IPS-20b (cell line): ENCODE results near the gene ACSS3.
A peak's percentile ranks its signal among the peaks of the same experiment; 100 is the strongest.

Experiments used
- H3K27ac ChIP-seq: one replicate; pipeline ENCODE4 v1.5.1; 2013; ENCODE audit warnings: low read length
- H3K27me3 ChIP-seq: 2 replicates; pipeline ENCODE4 v1.6.1; 2013; ENCODE audit warnings: mild to moderate bottlenecking, low read length, inconsistent platforms; ENCODE audit not compliant: insufficient read depth
- H3K36me3 ChIP-seq: 2 replicates; pipeline ENCODE4 v1.6.1; 2013; ENCODE audit warnings: low read depth, mild to moderate bottlenecking, inconsistent platforms, low read length, moderate library complexity; ENCODE audit not compliant: insufficient read depth
- H3K4me1 ChIP-seq: 2 replicates; pipeline ENCODE4 v1.6.1; 2013; ENCODE audit warnings: mild to moderate bottlenecking, control low read depth, inconsistent platforms, low read length, moderate library complexity; ENCODE audit not compliant: insufficient read depth
- H3K4me3 ChIP-seq: 2 replicates; pipeline ENCODE4 v1.5.1; 2013; ENCODE audit warnings: mild to moderate bottlenecking, low read length, inconsistent platforms
- H3K9ac ChIP-seq: 2 replicates; pipeline ENCODE4 v1.6.1; 2013; ENCODE audit warnings: low read depth, mild to moderate bottlenecking, inconsistent platforms, low read length, moderate library complexity
- H3K9me3 ChIP-seq: 2 replicates; pipeline ENCODE4 v1.6.1; 2013; ENCODE audit warnings: mild to moderate bottlenecking, low read depth, low read length, inconsistent platforms; ENCODE audit not compliant: insufficient read depth

The ACSS3 gene

DNA sequence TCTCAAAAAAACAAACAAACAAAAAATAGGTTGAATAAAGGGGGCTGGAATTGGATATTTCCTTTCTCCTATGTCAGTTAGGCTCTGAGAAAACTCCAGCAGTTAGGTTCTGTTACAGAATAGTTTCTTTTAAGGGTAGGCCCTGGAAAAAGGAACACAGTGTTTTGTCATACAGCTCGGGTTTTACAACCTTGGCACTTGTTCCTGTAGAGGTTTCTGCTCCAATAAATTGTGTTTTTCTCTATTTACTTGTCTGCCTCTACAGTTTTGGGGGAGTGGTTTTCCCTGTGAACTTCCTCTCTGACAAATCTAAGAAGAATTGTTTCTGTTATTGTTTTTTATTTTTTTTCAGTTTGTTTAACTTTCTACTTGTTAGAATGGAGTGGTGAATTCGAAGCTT lies 167.6 kb downstream of the ACSS3 start:
- H3K27ac ChIP-seq, result no peak overlapping the region
- no peaks in the 10 kb centered on the region for H3K9me3 ChIP-seq
- no peaks in the 10 kb centered on the region for H3K27me3 ChIP-seq
- H3K4me3 ChIP-seq, result no peak overlapping the region
- H3K4me1 ChIP-seq, result no peaks in the 10 kb centered on the region; the same call in 1 of the 2 replicates
- H3K9ac ChIP-seq, result no peak overlapping the region
- no peaks in the 10 kb centered on the region for H3K36me3 ChIP-seq

DNA sequence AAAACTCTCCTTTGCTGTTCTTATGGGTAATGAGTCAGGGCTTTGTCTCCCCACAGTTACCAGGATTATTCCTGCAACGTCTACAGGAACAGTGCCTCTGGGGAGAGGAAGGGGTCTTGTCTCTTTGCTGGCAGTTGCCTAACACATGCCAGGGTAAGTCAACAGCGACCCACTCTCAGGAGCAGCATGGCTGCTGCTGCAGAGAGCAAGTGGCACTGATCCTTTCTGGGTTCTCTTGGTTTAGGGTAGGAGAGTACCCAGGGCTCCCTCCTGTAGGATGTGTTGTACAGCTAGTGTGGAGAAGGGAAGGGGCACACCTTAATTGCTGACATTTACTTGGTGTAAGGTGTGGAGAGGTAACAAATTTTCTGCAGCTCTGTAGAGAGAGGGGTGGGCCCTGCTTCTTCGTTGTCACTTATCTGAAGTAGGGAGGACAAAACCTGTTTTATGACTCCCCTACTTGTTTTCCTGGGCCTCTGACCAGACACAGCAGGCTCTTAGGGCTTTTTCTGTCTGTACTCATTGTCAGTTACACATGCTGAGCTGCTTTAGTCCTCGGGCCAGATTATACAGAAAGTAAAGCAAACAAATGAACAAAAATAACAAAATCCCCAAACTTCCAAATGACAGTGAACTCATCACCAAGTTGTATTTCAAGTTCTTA lies 168.2 kb downstream of the ACSS3 start:
- Histone ChIP-seq H3K4me1 (no peaks in the 10 kb centered on the region; the same call in 1 of the 2 replicates), H3K27ac (no peak overlapping the region), H3K27me3 (no peaks in the 10 kb centered on the region), H3K36me3 (no peaks in the 10 kb centered on the region), H3K9ac (0 out of 2 replicates have a peak overlapping the region, but pooled peaks have one; percentile 11), H3K9me3 (no peaks in the 10 kb centered on the region), H3K4me3 (no peak overlapping the region)

DNA sequence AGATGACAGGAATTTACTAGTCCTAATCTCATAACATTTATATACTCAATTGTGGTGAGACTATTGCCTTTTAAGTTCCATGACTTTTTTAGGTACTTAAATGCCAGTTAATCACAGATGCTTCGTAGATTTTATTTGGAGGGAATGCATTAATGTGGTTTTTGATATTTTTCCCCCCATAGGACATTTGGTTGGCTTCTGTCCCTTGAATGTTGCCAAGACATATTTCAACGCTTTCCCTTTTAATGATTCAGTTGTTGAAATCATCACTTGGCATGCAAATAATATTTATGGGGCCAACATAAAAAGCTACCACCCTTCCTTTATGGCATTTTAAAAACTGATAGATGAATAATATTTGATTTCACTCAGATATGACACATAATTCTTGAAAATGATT lies 172.1 kb downstream of the ACSS3 start:
- H3K9ac ChIP-seq, result no peak overlapping the region
- no peaks in the 10 kb centered on the region for H3K27me3 ChIP-seq
- no peaks in the 10 kb centered on the region; the same call in 1 of the 2 replicates for H3K4me1 ChIP-seq
- no peak overlapping the region for H3K4me3 ChIP-seq
- H3K36me3 ChIP-seq, result no peaks in the 10 kb centered on the region
- no peak overlapping the region for H3K27ac ChIP-seq
- no peaks in the 10 kb centered on the region for H3K9me3 ChIP-seq

DNA sequence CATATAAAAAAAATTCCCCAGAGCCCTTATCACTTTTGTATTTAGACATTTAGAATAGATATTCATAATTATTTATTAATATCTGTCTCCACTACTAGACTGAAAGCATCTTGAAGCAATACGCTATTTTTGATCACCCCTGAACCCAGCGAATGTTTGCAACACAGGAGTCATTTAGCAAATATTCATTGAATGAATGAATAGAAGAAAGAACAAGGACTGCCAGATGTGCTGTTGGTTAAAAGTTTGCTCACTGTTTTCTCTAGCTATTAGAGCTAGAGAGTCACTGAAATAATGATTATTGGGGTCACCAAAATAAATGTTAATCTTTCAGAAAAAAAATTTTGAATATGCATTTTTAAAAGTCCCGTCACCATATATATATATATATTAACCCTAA lies 174.3 kb downstream of the ACSS3 start:
- Histone ChIP-seq H3K27me3 (no peaks in the 10 kb centered on the region), H3K9me3 (no peaks in the 10 kb centered on the region), H3K4me3 (no peak overlapping the region), H3K36me3 (no peaks in the 10 kb centered on the region), H3K27ac (no peak overlapping the region), H3K4me1 (peaks cover 6% of the 10 kb centered on the region; the same call in 1 of the 2 replicates), H3K9ac (no peak overlapping the region)

- no peaks in the 10 kb centered on the region for H3K36me3 ChIP-seq
- no peaks in the 10 kb centered on the region for H3K27me3 ChIP-seq
- H3K27ac ChIP-seq, result no peak overlapping the region
- no peak overlapping the region for H3K9ac ChIP-seq
- H3K4me3 ChIP-seq, result no peak overlapping the region
- H3K9me3 ChIP-seq, result no peaks in the 10 kb centered on the region
- H3K4me1 ChIP-seq, result peaks cover 6% of the 10 kb centered on the region; the same call in 1 of the 2 replicates
These were observed 175.5 kb downstream of the ACSS3 start for GRCh38 chr12:81253360-81253759.

DNA sequence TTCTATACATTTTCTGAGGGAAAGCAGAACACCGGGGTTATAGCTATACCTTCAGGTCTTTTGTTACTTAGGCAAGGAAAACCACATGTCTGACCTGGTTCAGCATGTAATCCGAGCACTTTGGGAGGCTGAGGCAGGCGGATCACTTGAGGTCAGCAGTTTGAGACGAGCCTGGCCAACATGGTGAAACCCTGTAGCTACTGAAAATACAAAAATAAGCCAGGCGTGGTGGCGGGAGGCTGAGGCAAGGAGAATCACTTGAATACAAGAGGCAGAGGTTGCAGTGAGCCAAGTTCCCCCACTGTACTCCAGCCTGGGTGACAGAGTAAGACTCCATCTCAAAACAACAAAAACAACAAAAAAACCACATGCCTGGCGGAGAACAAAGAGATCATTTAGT lies 177.6 kb downstream of the ACSS3 start:
- H3K27ac ChIP-seq, result no peak overlapping the region
- no peaks in the 10 kb centered on the region for H3K27me3 ChIP-seq
- H3K4me1 ChIP-seq, result peaks cover 6% of the 10 kb centered on the region; the same call in 1 of the 2 replicates
- no peaks in the 10 kb centered on the region for H3K9me3 ChIP-seq
- H3K36me3 ChIP-seq, result no peaks in the 10 kb centered on the region
- H3K9ac ChIP-seq, result peak overlapping the region; percentile 1; the same call in 1 of the 2 replicates
- H3K4me3 ChIP-seq, result no peak overlapping the region

DNA sequence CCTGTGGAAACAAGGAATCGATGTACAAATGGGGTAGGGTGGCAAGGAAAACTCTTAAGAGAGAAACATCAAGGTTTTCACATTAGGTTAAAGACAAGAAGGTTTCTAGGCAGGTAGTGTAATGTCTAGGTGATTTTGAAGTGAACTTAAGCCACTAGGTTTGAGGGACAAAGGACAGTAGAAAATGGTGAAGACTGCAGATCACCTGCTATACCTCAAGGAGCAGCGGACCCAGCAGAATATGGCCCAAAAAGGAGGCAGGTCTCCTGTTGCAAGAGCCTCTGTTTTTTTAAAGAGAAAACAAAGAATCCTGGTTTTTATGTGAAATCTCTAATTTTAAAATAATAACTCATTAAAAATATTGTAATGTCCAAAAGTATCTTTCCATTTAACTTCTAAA lies 178.1 kb downstream of the ACSS3 start:
- no peaks in the 10 kb centered on the region for H3K36me3 ChIP-seq
- peaks cover 6% of the 10 kb centered on the region; the same call in 1 of the 2 replicates for H3K4me1 ChIP-seq
- peak overlapping the region; percentile 1; the same call in 1 of the 2 replicates for H3K9ac ChIP-seq
- no peak overlapping the region for H3K4me3 ChIP-seq
- H3K9me3 ChIP-seq, result no peaks in the 10 kb centered on the region
- no peaks in the 10 kb centered on the region for H3K27me3 ChIP-seq
- H3K27ac ChIP-seq, result no peak overlapping the region

GRCh38 chr12:81257947-81258551 lies 180.2 kb downstream of the ACSS3 start:
- no peak overlapping the region for H3K4me3 ChIP-seq
- H3K4me1 ChIP-seq, result peaks cover 6% of the 10 kb centered on the region; the same call in 1 of the 2 replicates
- no peaks in the 10 kb centered on the region for H3K27me3 ChIP-seq
- H3K9me3 ChIP-seq, result no peaks in the 10 kb centered on the region
- H3K9ac ChIP-seq, result no peak overlapping the region
- no peaks in the 10 kb centered on the region for H3K36me3 ChIP-seq
- no peak overlapping the region for H3K27ac ChIP-seq

DNA sequence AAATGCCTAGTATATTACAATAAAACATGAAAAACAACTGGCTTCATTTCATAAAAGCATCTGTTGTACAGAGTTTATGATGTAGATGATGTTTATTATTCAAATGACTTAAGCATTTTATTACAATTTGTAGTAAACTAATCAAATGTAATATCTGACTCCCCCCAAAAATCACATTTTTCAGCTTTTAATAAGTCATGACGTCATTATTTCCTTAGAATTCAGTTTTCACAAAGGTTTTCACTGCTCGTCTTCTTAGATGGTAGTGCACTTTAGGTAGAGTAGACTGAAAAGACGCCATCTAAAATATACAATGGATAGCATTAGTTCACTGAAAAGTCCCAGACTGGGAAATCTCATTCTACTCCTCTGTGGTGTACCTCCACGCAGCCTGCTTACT lies 181.5 kb downstream of the ACSS3 start:
- Histone ChIP-seq H3K27ac (no peak overlapping the region), H3K4me1 (peaks cover 6% of the 10 kb centered on the region; the same call in 1 of the 2 replicates), H3K9ac (no peak overlapping the region)

GRCh38 chr12:81261508-81262207 lies 183.8 kb downstream of the ACSS3 start:
- no peak overlapping the region for H3K9ac ChIP-seq
- peaks cover 5% of the 10 kb centered on the region; the same call in 1 of the 2 replicates for H3K4me1 ChIP-seq
- H3K36me3 ChIP-seq, result no peaks in the 10 kb centered on the region
- no peak overlapping the region for H3K27ac ChIP-seq
- H3K4me3 ChIP-seq, result no peak overlapping the region
- no peaks in the 10 kb centered on the region for H3K9me3 ChIP-seq
- no peaks in the 10 kb centered on the region for H3K27me3 ChIP-seq

More for the DNA sequence above, 181.5 kb downstream of the ACSS3 start:
- no peaks in the 10 kb centered on the region for H3K27me3 ChIP-seq
- H3K36me3 ChIP-seq, result no peaks in the 10 kb centered on the region
- H3K4me3 ChIP-seq, result no peak overlapping the region
- no peaks in the 10 kb centered on the region for H3K9me3 ChIP-seq

DNA sequence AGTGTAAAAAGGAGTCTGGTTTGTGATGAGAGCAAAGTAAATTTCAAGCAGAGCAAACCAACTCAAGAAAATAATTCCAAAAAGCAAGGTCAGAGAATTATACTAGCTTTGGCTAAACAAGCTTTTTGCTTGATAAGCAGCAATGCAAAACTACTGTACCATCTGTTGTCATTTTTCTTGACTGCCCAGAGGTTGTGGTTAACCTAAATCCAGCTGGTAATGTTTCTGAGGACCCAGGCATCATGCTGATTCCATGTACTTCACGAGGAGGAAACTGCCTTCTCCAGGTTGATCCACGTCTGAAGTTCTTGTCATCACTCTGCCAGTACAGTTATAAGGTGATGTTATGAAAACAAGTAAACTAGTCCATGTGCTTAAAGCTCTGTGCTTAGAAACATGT lies 185.2 kb downstream of the ACSS3 start:
- no peak overlapping the region for H3K4me3 ChIP-seq
- no peaks in the 10 kb centered on the region for H3K9me3 ChIP-seq
- no peaks in the 10 kb centered on the region for H3K4me1 ChIP-seq
- no peaks in the 10 kb centered on the region for H3K27me3 ChIP-seq
- H3K27ac ChIP-seq, result no peak overlapping the region
- H3K36me3 ChIP-seq, result no peaks in the 10 kb centered on the region
- H3K9ac ChIP-seq, result no peak overlapping the region
